GM19035 (cell line): ENCODE results near the gene TSFM.

Experiments used
- ATAC-seq: cut with Tn5 transposase; IDR thresholded peaks from one replicate; pipeline ENCODE4 v1.9.1; 2021; ENCODE audit not compliant: unreplicated experiment

The TSFM gene

GRCh38 chr12:57782608-57783465 is at the start of gene TSFM:
Gene TSFM (plus strand): TSS chr12:57782787. CDS start chr12:57782802, 15 bp downstream.
- ATAC-seq, result peak; percentile 82

- ATAC-seq, result no peak
These were observed 48.7 kb upstream of the TSFM start for GRCh38 chr12:57733928-57734327.

- ATAC-seq, result no peak
These were observed 48.0 kb upstream of the TSFM start for GRCh38 chr12:57734591-57734990.

- ATAC-seq, result no peak
These were observed 47.3 kb upstream of the TSFM start for GRCh38 chr12:57735198-57735855.

- ATAC-seq, result no peak
These were observed 46.4 kb upstream of the TSFM start for GRCh38 chr12:57735952-57736740.

GRCh38 chr12:57736741-57737466 is 45.7 kb upstream of the TSFM start:
- ATAC-seq, result no peak

- no peak for ATAC-seq
These were observed 44.8 kb upstream of the TSFM start for GRCh38 chr12:57737467-57738460.

- ATAC-seq, result no peak
These were observed 43.8 kb upstream of the TSFM start, which contains the start of gene AGAP2 for GRCh38 chr12:57738661-57739237. Gene AGAP2 (minus strand): TSS chr12:57738742. CDS start chr12:57738246, 496 bp downstream.

- no peak for ATAC-seq
These were observed 43.2 kb upstream of the TSFM start for GRCh38 chr12:57739387-57739786.

- ATAC-seq, result no peak
These were observed 42.6 kb upstream of the TSFM start for GRCh38 chr12:57739914-57740538.

GRCh38 chr12:57740656-57741412 is 41.8 kb upstream of the TSFM start:
- ATAC-seq, result peak; percentile 38

GRCh38 chr12:57741413-57741789 is 41.2 kb upstream of the TSFM start:
- no peak for ATAC-seq

GRCh38 chr12:57741844-57742738 is 40.5 kb upstream of the TSFM start:
- peak; percentile 55 for ATAC-seq

- no peak for ATAC-seq
These were observed 38.8 kb upstream of the TSFM start for GRCh38 chr12:57743769-57744168.

- ATAC-seq, result peak; percentile 43
These were observed 38.3 kb upstream of the TSFM start for GRCh38 chr12:57744194-57744776.

- ATAC-seq, result peak; percentile 84
These were observed 37.7 kb upstream of the TSFM start, which contains the start of gene TSPAN31 for GRCh38 chr12:57744777-57745484. Gene TSPAN31 (plus strand): TSS chr12:57745039. CDS start chr12:57745155, 116 bp downstream.
